ENCODE measurements around the gene S100Z. TPM values are rescaled to one million over a fixed set of nuclear protein-coding genes. Genes with fewer than 3 reads are reported as not detected.
"Not testable (repeated sequence)": the region's sequence is repeated elsewhere in the genome, so short reads cannot be mapped to it uniquely, and the experiment has no call there.

Gene S100Z
- total and polyA plus RNA-seq, 9 donors: 0.08 to 1.2 (median 0.22) TPM; not detected in 5

DNA sequence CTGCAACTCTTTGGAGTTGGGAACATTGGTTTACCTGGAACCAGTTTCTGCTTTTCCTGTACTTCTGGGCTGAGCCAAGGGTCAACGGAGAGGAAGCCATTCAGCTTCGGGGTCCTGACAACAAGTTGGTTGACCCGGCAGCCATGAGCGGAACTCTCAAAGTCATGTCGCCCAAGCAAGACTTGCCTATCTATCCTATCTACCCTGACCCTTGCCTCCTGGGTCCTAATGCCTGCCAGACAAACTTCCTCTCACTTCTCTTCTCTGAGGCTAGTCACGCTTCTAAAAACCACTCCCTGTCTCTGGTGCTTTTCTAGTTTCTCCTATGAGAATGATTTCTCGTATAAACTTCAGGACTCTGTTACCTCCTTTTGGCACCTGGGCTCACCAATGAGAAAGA lies 58.4 kb downstream of the S100Z start:
- no peak for DNase-seq
- intact Hi-C loops (cut with DNase I): no loop called here
- no peaks in the 10 kb centered on the region for H3K27me3 ChIP-seq
- TF ChIP-seq EP300 (IDR thresholded peaks at IDR 0.05): no peak
- TF ChIP-seq, protein P1, sequence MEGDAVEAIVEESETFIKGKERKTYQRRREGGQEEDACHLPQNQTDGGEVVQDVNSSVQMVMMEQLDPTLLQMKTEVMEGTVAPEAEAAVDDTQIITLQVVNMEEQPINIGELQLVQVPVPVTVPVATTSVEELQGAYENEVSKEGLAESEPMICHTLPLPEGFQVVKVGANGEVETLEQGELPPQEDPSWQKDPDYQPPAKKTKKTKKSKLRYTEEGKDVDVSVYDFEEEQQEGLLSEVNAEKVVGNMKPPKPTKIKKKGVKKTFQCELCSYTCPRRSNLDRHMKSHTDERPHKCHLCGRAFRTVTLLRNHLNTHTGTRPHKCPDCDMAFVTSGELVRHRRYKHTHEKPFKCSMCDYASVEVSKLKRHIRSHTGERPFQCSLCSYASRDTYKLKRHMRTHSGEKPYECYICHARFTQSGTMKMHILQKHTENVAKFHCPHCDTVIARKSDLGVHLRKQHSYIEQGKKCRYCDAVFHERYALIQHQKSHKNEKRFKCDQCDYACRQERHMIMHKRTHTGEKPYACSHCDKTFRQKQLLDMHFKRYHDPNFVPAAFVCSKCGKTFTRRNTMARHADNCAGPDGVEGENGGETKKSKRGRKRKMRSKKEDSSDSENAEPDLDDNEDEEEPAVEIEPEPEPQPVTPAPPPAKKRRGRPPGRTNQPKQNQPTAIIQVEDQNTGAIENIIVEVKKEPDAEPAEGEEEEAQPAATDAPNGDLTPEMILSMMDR (IDR thresholded peaks at IDR 0.05): no peak
- H3K36me3 ChIP-seq: no peaks in the 10 kb centered on the region
- no peaks in the 10 kb centered on the region for H3K9me3 ChIP-seq
- no peak overlapping the region for H3K27ac ChIP-seq
- WGBS, 3 donors: 87 to 94% (median 87%) methylated on average over 7 of the region's 7 CpGs
- no peak overlapping the region for H3K4me3 ChIP-seq
- H3K4me1 ChIP-seq (ENCODE audit: insufficient read depth): no peaks in the 10 kb centered on the region

DNA sequence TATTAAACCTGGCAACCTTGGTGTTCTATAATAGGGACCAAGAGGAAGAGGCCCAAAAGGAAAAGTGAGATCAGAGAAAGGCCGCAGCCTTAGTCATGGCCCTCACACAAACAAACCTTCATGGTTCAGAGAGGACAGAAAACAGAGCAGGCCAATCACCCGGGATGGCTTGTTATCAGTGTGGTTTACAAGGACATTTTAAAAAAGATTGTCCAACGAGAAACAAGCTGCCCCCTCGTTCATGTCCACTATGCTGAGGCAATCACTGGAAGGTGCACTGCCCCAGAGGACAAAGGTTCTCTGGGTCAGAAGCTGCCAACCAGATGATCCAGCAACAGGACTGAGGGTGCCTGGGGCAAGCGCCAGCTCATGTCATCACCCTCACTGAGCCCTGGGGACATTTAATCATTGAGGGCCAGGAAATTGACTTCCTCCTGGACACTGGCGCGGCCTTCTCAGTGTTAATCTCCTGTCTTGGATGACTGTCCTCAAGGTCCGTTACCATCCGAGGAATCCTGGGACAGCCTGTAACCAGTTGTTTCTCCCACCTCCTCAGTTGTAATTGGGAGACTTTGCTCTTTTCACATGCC lies 60.6 kb downstream of the S100Z start:
- intact Hi-C loops (cut with DNase I): not testable (repeated sequence)

DNA sequence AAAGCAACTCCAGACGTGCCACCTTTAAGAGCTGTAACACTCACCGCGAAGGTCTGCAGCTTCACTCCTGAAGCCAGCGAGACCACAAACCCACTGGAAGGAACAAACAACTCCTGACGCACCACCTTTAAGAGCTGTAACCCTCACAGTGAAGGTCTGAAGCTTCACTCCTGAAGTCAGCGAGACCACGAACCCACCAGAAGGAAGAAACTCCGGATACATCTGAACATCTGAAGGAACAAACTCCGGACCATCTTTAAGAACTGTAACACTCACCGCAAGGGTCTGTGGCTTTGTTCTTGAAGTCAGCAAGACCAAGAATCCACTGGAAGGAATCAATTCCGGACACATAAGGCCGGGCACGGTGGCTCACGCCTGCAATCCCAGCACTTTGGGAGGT lies 64.9 kb downstream of the S100Z start:
- WGBS, 3 donors: 89 to 97% (median 92%) methylated on average over 14 of the region's 14 CpGs
- H3K4me3 ChIP-seq: not testable (repeated sequence)

More for the DNA sequence above, 60.6 kb downstream of the S100Z start:
- H3K9me3 ChIP-seq; H3K27me3 ChIP-seq; H3K36me3 ChIP-seq; H3K4me3 ChIP-seq; H3K4me1 ChIP-seq (ENCODE audit: insufficient read depth); DNase-seq; H3K27ac ChIP-seq: not testable (repeated sequence)
- 72 to 88% (median 83%) methylated on average over 9 of the region's 9 CpGs for WGBS, 3 donors

GRCh38 chr5:76918539-76918938 lies 68.7 kb downstream of the S100Z start:
- intact Hi-C loops (cut with DNase I): no loop called here
- no peaks in the 10 kb centered on the region for H3K4me1 ChIP-seq (ENCODE audit: insufficient read depth)
- TF ChIP-seq POLR2A (IDR thresholded peaks at IDR 0.05) (no peak), EP300 (IDR thresholded peaks at IDR 0.05) (no peak)
- TF ChIP-seq, protein P1 (IDR thresholded peaks at IDR 0.05): no peak
- no peaks in the 10 kb centered on the region for H3K36me3 ChIP-seq
- WGBS, 3 donors: 83 to 89% (median 84%) methylated on average over 3 of the region's 3 CpGs
- no peak overlapping the region for H3K27ac ChIP-seq
- no peak overlapping the region for H3K4me3 ChIP-seq
- no peaks in the 10 kb centered on the region for H3K9me3 ChIP-seq
- DNase-seq: no peak
- H3K27me3 ChIP-seq: no peaks in the 10 kb centered on the region

More for the DNA sequence above, 64.9 kb downstream of the S100Z start:
- H3K27ac ChIP-seq; intact Hi-C loops (cut with DNase I); H3K9me3 ChIP-seq; H3K4me1 ChIP-seq (ENCODE audit: insufficient read depth); H3K27me3 ChIP-seq; H3K36me3 ChIP-seq; DNase-seq: not testable (repeated sequence)

DNA sequence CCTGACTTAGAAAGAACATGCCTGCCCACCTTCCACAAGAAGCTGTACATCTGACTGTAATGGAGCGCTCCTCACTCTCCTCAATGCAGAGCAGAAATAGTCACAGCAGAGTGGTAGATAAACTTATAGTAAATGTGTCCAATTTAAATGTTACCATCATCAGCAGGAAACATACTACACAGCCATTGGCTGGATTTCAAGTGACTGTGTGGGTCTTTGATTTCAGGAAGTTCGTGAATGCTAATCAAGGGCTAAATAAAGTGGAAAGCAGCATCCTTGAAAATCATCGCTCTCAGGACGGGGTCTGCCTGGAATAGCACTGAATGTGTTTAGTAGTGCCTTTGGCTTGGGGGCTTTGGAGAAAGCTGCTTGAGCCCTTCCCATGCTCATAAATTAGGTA lies 70.7 kb downstream of the S100Z start:
- H3K4me1 ChIP-seq (ENCODE audit: insufficient read depth): no peaks in the 10 kb centered on the region
- WGBS, 3 donors: 35 to 52% (median 40%) methylated on average over 4 of the region's 4 CpGs
- TF ChIP-seq POLR2A (IDR thresholded peaks at IDR 0.05): no peak
- TF ChIP-seq EP300 (IDR thresholded peaks at IDR 0.05): no peak
- TF ChIP-seq, protein P1 (IDR thresholded peaks at IDR 0.05): no peak
- no peaks in the 10 kb centered on the region for H3K36me3 ChIP-seq
- H3K4me3 ChIP-seq: no peak overlapping the region
- H3K27me3 ChIP-seq: no peaks in the 10 kb centered on the region
- no peak overlapping the region for H3K27ac ChIP-seq
- no peak for DNase-seq
- H3K9me3 ChIP-seq: no peaks in the 10 kb centered on the region
- intact Hi-C loops (cut with DNase I): no loop called here
